RWPE2 (cell line): ENCODE results near the gene STAG1.
A peak's percentile ranks its signal among the peaks of the same experiment; 100 is the strongest.
"Not testable (repeated sequence)": the region's sequence is repeated elsewhere in the genome, so short reads cannot be mapped to it uniquely, and the experiment has no call there.

Source experiments
- ATAC-seq: fragments of 200-7000 bp; cut with Tn5 transposase; 3 replicates; pipeline ENCODE4 v1.9.1; 2021; ENCODE audit warnings: low read depth
- DNase-seq: peaks from one replicate; pipeline ENCODE4 v3.0.0-alpha.2; 2020; ENCODE audit warnings: low spot score
- H3K27ac ChIP-seq: fragments of 450-650 bp; 2 replicates; pipeline ENCODE4 v1.5.1; 2017; ENCODE audit warnings: mild to moderate bottlenecking; ENCODE audit not compliant: poor library complexity, severe bottlenecking
- H3K27me3 ChIP-seq: fragments of 250-450 bp; sonication (Bioruptor Pico); 2 replicates; pipeline ENCODE4 v1.5.1; 2021; ENCODE audit warnings: mild to moderate bottlenecking, moderate library complexity; ENCODE audit not compliant: insufficient read depth, poor library complexity, severe bottlenecking
- H3K36me3 ChIP-seq: fragments of 250-450 bp; sonication (Bioruptor Pico); 2 replicates; pipeline ENCODE4 v1.5.1; 2020; ENCODE audit warnings: low read depth, mild to moderate bottlenecking, moderate library complexity
- H3K4me1 ChIP-seq: fragments of 250-450 bp; sonication (Bioruptor Pico); 2 replicates; pipeline ENCODE4 v1.5.1; 2021; ENCODE audit warnings: mild to moderate bottlenecking, moderate library complexity; ENCODE audit not compliant: insufficient read depth, poor library complexity, severe bottlenecking
- H3K4me3 ChIP-seq: fragments of 250-450 bp; sonication (Bioruptor Pico); 2 replicates; pipeline ENCODE4 v1.5.1; 2021; ENCODE audit warnings: mild to moderate bottlenecking, moderate library complexity; ENCODE audit not compliant: severe bottlenecking
- H3K9me3 ChIP-seq: fragments of 250-450 bp; sonication (Bioruptor Pico); 2 replicates; pipeline ENCODE4 v1.5.1; 2021; ENCODE audit warnings: mild to moderate bottlenecking, moderate library complexity; ENCODE audit not compliant: severe bottlenecking
- TF ChIP-seq, protein P1 (sequence below): fragments of 450-650 bp; IDR thresholded peaks from one replicate; pipeline ENCODE4 v1.5.1; 2017; ENCODE audit warnings: mild to moderate bottlenecking, moderate library complexity; ENCODE audit not compliant: poor library complexity, severe bottlenecking

STAG1 gene

DNA sequence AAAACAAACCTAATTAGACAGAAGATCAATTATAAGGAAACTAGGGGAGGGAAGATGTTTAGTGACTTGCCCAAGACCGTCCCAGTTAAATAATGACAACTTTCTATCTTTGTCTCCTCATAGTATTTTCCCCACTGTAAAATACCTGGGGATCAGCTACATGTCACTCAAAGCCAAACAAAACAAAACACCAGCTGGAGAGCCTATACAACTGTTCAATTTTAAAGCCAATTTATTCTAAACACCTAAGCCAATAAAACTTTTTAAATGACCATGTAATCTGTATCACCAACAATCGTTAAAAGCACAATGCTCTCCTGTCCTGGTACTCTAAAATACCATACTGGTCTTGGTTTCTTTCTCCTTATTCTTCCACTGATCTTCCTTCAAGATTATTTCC lies 168.4 kb downstream of the STAG1 start:
- no peaks in the 10 kb centered on the region for H3K27me3 ChIP-seq
- DNase-seq, result no peak
- no peak for ATAC-seq
- H3K9me3 ChIP-seq, result no peaks in the 10 kb centered on the region
- H3K27ac ChIP-seq, result no peak overlapping the region
- H3K4me1 ChIP-seq, result no peaks in the 10 kb centered on the region
- no peak overlapping the region for H3K4me3 ChIP-seq
- peaks cover 8% of the 10 kb centered on the region for H3K36me3 ChIP-seq
- TF ChIP-seq, protein P1, sequence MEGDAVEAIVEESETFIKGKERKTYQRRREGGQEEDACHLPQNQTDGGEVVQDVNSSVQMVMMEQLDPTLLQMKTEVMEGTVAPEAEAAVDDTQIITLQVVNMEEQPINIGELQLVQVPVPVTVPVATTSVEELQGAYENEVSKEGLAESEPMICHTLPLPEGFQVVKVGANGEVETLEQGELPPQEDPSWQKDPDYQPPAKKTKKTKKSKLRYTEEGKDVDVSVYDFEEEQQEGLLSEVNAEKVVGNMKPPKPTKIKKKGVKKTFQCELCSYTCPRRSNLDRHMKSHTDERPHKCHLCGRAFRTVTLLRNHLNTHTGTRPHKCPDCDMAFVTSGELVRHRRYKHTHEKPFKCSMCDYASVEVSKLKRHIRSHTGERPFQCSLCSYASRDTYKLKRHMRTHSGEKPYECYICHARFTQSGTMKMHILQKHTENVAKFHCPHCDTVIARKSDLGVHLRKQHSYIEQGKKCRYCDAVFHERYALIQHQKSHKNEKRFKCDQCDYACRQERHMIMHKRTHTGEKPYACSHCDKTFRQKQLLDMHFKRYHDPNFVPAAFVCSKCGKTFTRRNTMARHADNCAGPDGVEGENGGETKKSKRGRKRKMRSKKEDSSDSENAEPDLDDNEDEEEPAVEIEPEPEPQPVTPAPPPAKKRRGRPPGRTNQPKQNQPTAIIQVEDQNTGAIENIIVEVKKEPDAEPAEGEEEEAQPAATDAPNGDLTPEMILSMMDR, result no peak

DNA sequence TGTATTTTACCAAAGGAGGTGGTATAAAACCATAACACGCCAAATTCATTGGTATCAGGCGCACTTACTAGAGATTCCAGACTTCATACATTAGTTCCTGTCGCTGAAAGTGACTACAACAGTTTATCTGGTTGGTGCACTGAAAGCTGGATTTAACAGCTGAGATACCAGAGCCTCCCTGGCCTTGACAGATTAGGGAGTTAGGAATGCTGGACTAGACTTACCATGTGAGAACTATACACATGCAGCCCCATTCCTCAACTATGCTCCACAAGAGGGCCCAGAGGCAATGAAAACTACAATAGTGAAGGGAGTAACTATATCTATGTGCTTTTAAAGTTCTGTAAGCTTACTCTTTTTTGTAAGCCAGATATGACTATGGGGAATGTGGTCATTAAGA lies 174.4 kb downstream of the STAG1 start:
- Histone ChIP-seq H3K36me3 (peaks cover 5% of the 10 kb centered on the region), H3K9me3 (no peaks in the 10 kb centered on the region), H3K27me3 (no peaks in the 10 kb centered on the region), H3K4me3 (no peak overlapping the region), H3K4me1 (no peaks in the 10 kb centered on the region), H3K27ac (no peak overlapping the region)
- TF ChIP-seq, protein P1, result no peak
- ATAC-seq (peak; percentile 23; the same call in 1 of the 3 replicates), DNase-seq (no peak)

DNA sequence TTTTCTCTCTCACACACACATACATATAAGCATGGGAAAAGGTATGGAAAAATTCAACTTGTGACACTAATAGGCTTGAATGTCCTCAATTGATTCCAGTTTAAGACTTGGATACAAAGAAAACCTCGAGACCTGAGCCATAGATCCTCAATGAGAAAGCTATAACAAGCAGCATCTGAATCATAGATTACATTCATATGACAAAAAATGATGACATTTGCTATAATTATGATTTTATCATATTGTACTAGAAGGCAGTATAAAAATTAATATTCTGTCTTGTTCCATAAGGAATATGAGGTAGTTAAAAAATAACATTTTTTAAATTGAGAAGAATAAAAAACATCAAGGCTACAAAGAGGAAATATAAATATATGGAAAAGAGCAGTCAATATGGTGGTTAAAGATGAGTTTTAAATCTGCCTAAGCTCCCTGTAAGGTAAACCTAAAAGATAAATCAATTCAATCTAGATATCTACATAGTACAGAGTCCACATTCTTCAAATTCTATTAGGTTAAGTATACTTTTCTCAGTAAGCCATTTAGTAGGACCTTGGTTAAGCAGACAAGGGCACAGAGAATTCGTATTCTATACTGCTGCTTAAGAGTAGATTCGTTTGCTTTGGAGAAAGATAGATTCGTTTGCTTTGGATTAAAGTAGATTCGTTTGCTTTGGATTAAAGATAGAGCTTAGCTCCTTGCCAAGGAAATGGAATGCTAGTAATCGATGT lies 175.7 kb downstream of the STAG1 start:
- TF ChIP-seq, protein P1, result no peak
- no peak overlapping the region for H3K27ac ChIP-seq
- ATAC-seq (no peak), DNase-seq (no peak)
- no peaks in the 10 kb centered on the region for H3K4me1 ChIP-seq
- H3K9me3 ChIP-seq, result no peaks in the 10 kb centered on the region
- H3K4me3 ChIP-seq, result no peak overlapping the region
- H3K27me3 ChIP-seq, result no peaks in the 10 kb centered on the region
- H3K36me3 ChIP-seq, result peaks cover 5% of the 10 kb centered on the region

DNA sequence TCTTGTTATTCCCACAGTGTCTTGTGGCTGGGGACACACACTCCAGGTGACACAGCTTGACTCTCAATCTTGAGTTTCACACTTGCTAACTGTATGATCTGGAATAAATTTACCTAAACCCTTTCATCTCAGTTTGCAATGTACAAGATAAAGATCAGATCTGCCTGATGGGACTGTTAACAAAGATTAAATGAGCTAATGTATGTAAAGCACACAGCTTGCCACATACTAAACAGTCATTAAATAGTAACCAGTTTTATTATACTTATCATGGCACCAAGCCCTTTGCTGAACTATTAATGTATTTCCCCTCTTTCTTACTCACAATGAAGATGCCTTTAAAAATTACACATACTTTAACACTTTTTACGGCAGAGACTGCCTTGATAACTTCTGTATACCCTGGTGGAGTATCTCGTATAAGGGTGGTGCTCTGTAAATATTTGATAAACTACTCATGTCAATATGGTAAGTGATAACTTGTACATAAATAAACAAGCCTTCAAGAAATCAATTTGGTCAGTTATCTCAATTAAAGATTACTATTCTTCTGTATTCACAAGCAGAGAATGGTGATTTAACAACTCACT lies 184.5 kb downstream of the STAG1 start:
- Histone ChIP-seq H3K27ac (no peak overlapping the region), H3K4me3 (no peak overlapping the region), H3K27me3 (no peaks in the 10 kb centered on the region), H3K36me3 (peaks cover 8% of the 10 kb centered on the region; the same call in 1 of the 2 replicates), H3K4me1 (no peaks in the 10 kb centered on the region), H3K9me3 (no peaks in the 10 kb centered on the region)
- TF ChIP-seq, protein P1, result no peak
- ATAC-seq, result no peak
- DNase-seq, result no peak

DNA sequence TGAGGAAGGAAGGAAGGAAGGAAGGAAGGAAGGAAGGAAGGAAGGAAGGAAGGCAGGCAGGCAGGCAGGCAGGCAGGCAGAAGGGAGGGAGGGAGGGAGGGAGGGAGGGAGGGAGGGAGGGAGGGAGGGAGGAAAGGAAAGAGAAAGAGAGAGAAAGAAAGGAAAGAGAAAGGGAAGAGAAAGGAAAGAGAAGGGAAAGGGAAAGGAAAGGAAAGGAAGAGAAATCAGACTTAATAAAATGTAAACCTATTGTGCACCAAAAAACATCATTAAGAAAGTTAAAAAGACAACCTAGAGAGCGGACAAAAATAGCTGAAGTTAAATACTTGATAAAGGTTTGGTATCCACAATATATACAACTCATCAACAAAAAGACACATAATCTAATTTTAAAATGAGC lies 187.2 kb downstream of the STAG1 start:
- ATAC-seq, H3K9me3 ChIP-seq, H3K36me3 ChIP-seq, DNase-seq, H3K4me3 ChIP-seq, H3K27ac ChIP-seq, H3K27me3 ChIP-seq, H3K4me1 ChIP-seq: not testable (repeated sequence)
